Measurements from ENCODE around the gene KRTAP12-1.
"Not testable (repeated sequence)": the region's sequence is repeated elsewhere in the genome, so short reads cannot be mapped to it uniquely, and the experiment has no call there.

Gene KRTAP12-1

DNA sequence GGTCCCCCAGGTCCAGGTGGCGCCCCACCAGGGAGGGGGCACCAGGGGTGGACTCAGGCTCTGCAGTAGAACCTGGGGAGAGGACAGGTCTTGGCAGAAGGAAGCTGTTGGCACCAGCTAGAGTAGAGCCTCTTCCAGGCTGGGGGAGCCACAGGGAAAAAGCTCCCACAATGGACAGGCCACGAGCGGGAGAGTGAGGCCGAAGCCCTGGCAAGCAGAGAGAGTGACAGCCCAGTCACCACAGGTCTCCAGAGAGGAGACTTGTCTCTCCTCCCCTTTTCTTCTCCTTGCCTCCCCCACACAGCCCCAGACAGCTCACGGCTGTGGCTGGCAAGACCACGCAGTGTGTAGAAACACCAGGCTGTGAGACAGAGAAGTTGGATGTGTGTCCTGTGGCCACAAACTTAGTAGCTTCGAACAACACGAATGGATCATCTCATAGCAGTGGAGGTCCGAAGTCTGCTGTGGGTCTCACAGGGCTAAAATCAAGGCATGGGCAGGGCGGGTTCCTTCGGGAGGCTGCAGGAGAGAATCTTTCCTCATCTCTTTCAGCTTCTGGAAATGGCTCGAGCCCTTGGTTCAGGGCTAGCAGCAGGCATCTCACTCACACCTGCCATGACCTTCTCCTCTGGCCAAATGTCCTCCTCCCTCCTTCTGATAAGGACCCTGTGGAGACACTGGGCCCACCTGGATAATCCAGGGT, 30.8 kb downstream of the KRTAP12-1 start:
- Histone ChIP-seq H3K4me3 (no peak overlapping the region), H3K36me3 (no peaks in the 10 kb centered on the region), H3K9me3 (no peaks in the 10 kb centered on the region), H3K27ac (no peak overlapping the region), H3K27me3 (peaks cover 0 to 30% of the 10 kb centered on the region in 2 donors), H3K4me1 (no peaks in the 10 kb centered on the region)
- intact Hi-C loops (cut with DNase I; ENCODE audit: low total_unique reads): no loop called here
- TF ChIP-seq, protein P1, sequence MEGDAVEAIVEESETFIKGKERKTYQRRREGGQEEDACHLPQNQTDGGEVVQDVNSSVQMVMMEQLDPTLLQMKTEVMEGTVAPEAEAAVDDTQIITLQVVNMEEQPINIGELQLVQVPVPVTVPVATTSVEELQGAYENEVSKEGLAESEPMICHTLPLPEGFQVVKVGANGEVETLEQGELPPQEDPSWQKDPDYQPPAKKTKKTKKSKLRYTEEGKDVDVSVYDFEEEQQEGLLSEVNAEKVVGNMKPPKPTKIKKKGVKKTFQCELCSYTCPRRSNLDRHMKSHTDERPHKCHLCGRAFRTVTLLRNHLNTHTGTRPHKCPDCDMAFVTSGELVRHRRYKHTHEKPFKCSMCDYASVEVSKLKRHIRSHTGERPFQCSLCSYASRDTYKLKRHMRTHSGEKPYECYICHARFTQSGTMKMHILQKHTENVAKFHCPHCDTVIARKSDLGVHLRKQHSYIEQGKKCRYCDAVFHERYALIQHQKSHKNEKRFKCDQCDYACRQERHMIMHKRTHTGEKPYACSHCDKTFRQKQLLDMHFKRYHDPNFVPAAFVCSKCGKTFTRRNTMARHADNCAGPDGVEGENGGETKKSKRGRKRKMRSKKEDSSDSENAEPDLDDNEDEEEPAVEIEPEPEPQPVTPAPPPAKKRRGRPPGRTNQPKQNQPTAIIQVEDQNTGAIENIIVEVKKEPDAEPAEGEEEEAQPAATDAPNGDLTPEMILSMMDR (IDR thresholded peaks at IDR 0.05): no peak
- no peak for DNase-seq

- Histone ChIP-seq H3K4me3 (no peak overlapping the region), H3K9me3 (peaks cover 0 to 4% (median 1%) of the 10 kb centered on the region in 3 donors), H3K27me3 (peaks cover 0 to 30% of the 10 kb centered on the region in 2 donors), H3K4me1 (no peaks in the 10 kb centered on the region), H3K27ac (no peak overlapping the region), H3K36me3 (no peaks in the 10 kb centered on the region)
- TF ChIP-seq, protein P1 (IDR thresholded peaks at IDR 0.05): no peak
- no peak for DNase-seq
- intact Hi-C loops (cut with DNase I; ENCODE audit: low total_unique reads): no loop called here
Observed at GRCh38 chr21:44650265-44650972, 31.5 kb downstream of the KRTAP12-1 start.

DNA sequence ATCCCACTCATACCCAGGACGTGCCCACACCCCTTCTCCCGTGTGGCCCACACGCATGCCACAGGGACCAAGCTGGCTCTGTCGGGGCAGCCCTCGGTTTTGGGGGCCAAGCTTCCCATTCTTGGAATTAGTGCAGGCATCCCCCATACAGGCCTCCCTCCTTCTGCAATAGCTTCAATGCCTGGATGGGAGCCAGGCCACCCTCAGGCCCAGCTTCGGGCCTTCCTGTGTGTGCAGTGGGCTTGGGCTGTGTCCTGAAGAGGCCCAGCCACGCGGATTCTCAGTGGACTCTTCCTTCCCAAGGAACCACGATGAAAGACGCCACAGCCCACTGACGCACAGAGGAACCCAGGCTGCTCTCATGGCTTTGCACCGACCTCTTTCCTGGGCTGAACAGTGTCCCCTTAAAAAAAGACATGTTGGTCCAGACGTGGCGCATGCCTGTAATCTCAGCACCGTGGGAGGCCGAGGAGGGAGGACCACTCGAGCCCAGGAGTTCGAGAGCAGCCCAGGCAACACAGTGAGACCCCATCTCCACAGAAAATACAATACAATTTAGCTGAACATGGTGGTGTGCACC, 32.4 kb downstream of the KRTAP12-1 start:
- Histone ChIP-seq H3K36me3 (no peaks in the 10 kb centered on the region), H3K27ac (no peak overlapping the region), H3K4me3 (no peak overlapping the region), H3K4me1 (no peaks in the 10 kb centered on the region), H3K9me3 (peaks cover 0 to 8% (median 6%) of the 10 kb centered on the region in 3 donors), H3K27me3 (peaks cover 0 to 30% of the 10 kb centered on the region in 2 donors)
- intact Hi-C loops (cut with DNase I; ENCODE audit: low total_unique reads): no loop called here
- no peak for DNase-seq
- TF ChIP-seq, protein P1 (IDR thresholded peaks at IDR 0.05): no peak

DNA sequence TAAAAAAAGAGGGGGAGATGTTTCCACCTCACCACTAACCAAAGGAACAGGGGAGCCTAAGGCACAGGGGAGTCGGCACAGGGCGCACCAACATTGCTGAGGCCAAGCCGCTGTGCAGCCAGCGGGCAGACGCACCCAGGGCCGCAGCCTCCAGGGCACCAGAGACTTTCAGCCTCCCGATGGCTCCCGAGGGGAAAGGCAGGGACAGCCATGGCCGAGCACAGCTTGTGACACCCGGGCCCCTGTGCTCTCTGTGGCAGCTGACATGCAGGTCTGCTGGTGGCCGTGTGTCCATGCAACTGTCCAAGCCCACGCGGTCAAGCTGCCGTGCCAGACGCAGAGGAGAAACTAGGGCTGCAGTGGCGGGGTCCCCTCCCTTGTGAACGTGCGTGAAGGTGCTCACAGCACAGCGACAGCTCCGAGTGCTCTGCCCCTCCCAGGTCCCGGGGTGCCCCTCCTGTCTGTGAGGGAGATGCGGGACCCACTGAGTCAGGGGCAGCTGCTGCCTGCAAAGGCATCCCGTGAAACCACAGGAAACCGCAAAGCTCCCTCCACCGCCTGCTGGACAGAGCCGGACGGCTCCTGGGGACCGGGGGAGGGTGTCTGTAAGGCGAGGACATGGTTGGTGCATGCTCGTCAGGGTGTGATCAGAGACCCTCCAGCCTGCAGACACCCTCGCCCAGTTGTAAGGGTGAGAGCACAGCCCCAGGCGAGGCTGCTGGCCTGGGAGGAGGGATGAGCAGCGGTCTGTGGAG, 33.2 kb downstream of the KRTAP12-1 start:
- H3K9me3 ChIP-seq: peaks cover 0 to 8% (median 6%) of the 10 kb centered on the region in 3 donors
- TF ChIP-seq, protein P1 (IDR thresholded peaks at IDR 0.05): no peak
- H3K27ac ChIP-seq: no peak overlapping the region
- H3K27me3 ChIP-seq: peaks cover 0 to 30% of the 10 kb centered on the region in 2 donors
- H3K4me1 ChIP-seq: no peaks in the 10 kb centered on the region
- no peak overlapping the region for H3K4me3 ChIP-seq
- H3K36me3 ChIP-seq: no peaks in the 10 kb centered on the region
- DNase-seq: no peak
- intact Hi-C loops (cut with DNase I; ENCODE audit: low total_unique reads): no loop called here

- Histone ChIP-seq H3K4me1 (no peaks in the 10 kb centered on the region), H3K27me3 (peaks cover 0 to 30% of the 10 kb centered on the region in 2 donors), H3K4me3 (no peak overlapping the region), H3K27ac (no peak overlapping the region), H3K36me3 (no peaks in the 10 kb centered on the region), H3K9me3 (peaks cover 0 to 8% (median 6%) of the 10 kb centered on the region in 3 donors)
- intact Hi-C loops (cut with DNase I; ENCODE audit: low total_unique reads): no loop called here
- DNase-seq: no peak
- TF ChIP-seq, protein P1 (IDR thresholded peaks at IDR 0.05): no peak
Observed at GRCh38 chr21:44647222-44647552, 34.8 kb downstream of the KRTAP12-1 start.

DNA sequence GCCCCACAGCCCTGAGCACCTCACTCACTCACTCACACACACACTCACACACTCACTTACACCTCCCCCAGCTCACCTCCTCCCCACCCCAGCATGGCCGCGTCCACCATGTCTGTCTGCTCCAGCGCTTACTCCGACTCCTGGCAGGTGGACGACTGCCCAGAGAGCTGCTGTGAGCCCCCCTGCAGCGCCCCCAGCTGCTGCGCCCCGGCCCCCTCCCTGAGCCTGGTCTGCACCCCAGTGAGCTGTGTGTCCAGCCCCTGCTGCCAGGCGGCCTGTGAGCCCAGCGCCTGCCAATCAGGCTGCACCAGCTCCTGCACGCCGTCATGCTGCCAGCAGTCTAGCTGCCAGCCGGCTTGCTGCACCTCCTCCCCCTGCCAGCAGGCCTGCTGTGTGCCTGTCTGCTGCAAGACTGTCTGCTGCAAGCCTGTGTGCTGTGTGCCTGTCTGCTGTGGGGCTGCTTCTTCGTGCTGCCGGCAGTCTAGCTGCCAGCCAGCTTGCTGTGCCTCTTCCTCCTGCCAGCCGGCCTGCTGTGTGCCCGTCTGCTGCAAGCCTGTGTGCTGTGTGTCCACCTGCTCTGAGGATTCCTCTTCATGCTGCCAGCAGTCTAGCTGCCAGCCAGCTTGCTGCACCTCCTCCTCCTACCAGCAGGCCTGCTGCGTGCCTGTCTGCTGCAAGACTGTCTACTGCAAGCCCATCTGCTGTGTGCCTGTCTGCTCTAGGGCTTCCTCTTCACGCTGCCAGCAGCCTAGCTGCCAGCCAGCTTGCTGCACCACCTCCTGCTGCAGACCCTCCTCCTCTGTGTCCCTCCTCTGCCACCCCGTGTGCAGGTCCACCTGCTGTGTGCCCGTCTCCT, 35.4 kb downstream of the KRTAP12-1 start, which contains the start of gene KRTAP10-11:
Gene KRTAP10-11 (plus strand): TSS at position 49 of the 856 bp plus-strand sequence. CDS start 45 bp downstream, at position 94.
- H3K4me3 ChIP-seq; H3K4me1 ChIP-seq; intact Hi-C loops (cut with DNase I; ENCODE audit: low total_unique reads); DNase-seq; H3K36me3 ChIP-seq; H3K9me3 ChIP-seq; H3K27ac ChIP-seq: not testable (repeated sequence)
- H3K27me3 ChIP-seq: peaks cover 0 to 30% of the 10 kb centered on the region in 2 donors
